Measurements from ENCODE around the gene CD99L2. TPM values are rescaled to one million over a fixed set of nuclear protein-coding genes. Genes with fewer than 3 reads are reported as not detected.
"Not testable (repeated sequence)": the region's sequence is repeated elsewhere in the genome, so short reads cannot be mapped to it uniquely, and the experiment has no call there.

Gene CD99L2
- total RNA-seq, 1 experiment from 2014 or later: 7.2 TPM

- not testable (repeated sequence) for H3K4me1 ChIP-seq; DNase-seq; H3K4me3 ChIP-seq; H3K36me3 ChIP-seq; H3K27ac ChIP-seq; H3K27me3 ChIP-seq; H3K9me3 ChIP-seq (replicated peaks)
These were observed 74.6 kb downstream of the CD99L2 start for GRCh38 chrX:150823826-150824225.

GRCh38 chrX:150821971-150822370, 76.5 kb downstream of the CD99L2 start:
- H3K36me3 ChIP-seq: no peaks in the 10 kb centered on the region
- H3K27me3 ChIP-seq: no peaks in the 10 kb centered on the region
- no peak overlapping the region for H3K4me3 ChIP-seq
- no peak for DNase-seq
- no peaks in the 10 kb centered on the region for H3K9me3 ChIP-seq (replicated peaks)
- no peaks in the 10 kb centered on the region for H3K4me1 ChIP-seq
- no peak overlapping the region for H3K27ac ChIP-seq

GRCh38 chrX:150813922-150814321, 84.5 kb downstream of the CD99L2 start:
- no peaks in the 10 kb centered on the region for H3K4me1 ChIP-seq
- no peak overlapping the region for H3K4me3 ChIP-seq
- no peak overlapping the region for H3K27ac ChIP-seq
- no peaks in the 10 kb centered on the region for H3K27me3 ChIP-seq
- H3K9me3 ChIP-seq (replicated peaks): no peaks in the 10 kb centered on the region
- no peaks in the 10 kb centered on the region for H3K36me3 ChIP-seq
- DNase-seq: no peak

- H3K36me3 ChIP-seq: no peaks in the 10 kb centered on the region
- H3K27me3 ChIP-seq: no peaks in the 10 kb centered on the region
- H3K4me1 ChIP-seq: no peaks in the 10 kb centered on the region
- H3K9me3 ChIP-seq (replicated peaks): no peaks in the 10 kb centered on the region
- no peak for DNase-seq
- H3K27ac ChIP-seq: no peak overlapping the region
- no peak overlapping the region for H3K4me3 ChIP-seq
These were observed 91.6 kb downstream of the CD99L2 start for GRCh38 chrX:150806827-150807226.

GRCh38 chrX:150805736-150806135, 92.7 kb downstream of the CD99L2 start:
- Histone ChIP-seq H3K9me3 (replicated peaks) (no peaks in the 10 kb centered on the region), H3K27ac (no peak overlapping the region), H3K4me3 (no peak overlapping the region), H3K36me3 (no peaks in the 10 kb centered on the region), H3K27me3 (no peaks in the 10 kb centered on the region), H3K4me1 (no peaks in the 10 kb centered on the region)
- no peak for DNase-seq

- no peak for DNase-seq
- H3K36me3 ChIP-seq: no peaks in the 10 kb centered on the region
- no peak overlapping the region for H3K4me3 ChIP-seq
- no peaks in the 10 kb centered on the region for H3K27me3 ChIP-seq
- no peaks in the 10 kb centered on the region for H3K9me3 ChIP-seq (replicated peaks)
- no peaks in the 10 kb centered on the region for H3K4me1 ChIP-seq
- H3K27ac ChIP-seq: no peak overlapping the region
These were observed 105.4 kb downstream of the CD99L2 start for GRCh38 chrX:150792949-150793527.

GRCh38 chrX:150790021-150790420, 108.4 kb downstream of the CD99L2 start:
- H3K4me3 ChIP-seq: no peak overlapping the region
- no peaks in the 10 kb centered on the region for H3K9me3 ChIP-seq (replicated peaks)
- no peaks in the 10 kb centered on the region for H3K36me3 ChIP-seq
- H3K27ac ChIP-seq: no peak overlapping the region
- DNase-seq: no peak
- H3K4me1 ChIP-seq: no peaks in the 10 kb centered on the region
- no peaks in the 10 kb centered on the region for H3K27me3 ChIP-seq

- Histone ChIP-seq H3K36me3 (no peaks in the 10 kb centered on the region), H3K4me3 (no peak overlapping the region), H3K4me1 (no peaks in the 10 kb centered on the region), H3K27me3 (no peaks in the 10 kb centered on the region), H3K27ac (no peak overlapping the region), H3K9me3 (replicated peaks) (no peaks in the 10 kb centered on the region)
- no peak for DNase-seq
These were observed 116.8 kb downstream of the CD99L2 start for GRCh38 chrX:150781677-150782076.

GRCh38 chrX:150779385-150779784, 119.1 kb downstream of the CD99L2 start:
- Histone ChIP-seq H3K27me3 (no peaks in the 10 kb centered on the region), H3K4me3 (no peak overlapping the region)

GRCh38 chrX:150777328-150777992, 121.0 kb downstream of the CD99L2 start:
- Histone ChIP-seq H3K4me1 (no peaks in the 10 kb centered on the region), H3K36me3 (no peaks in the 10 kb centered on the region), H3K4me3 (no peak overlapping the region), H3K27ac (no peak overlapping the region), H3K9me3 (replicated peaks) (no peaks in the 10 kb centered on the region), H3K27me3 (no peaks in the 10 kb centered on the region)
- no peak for DNase-seq

More at GRCh38 chrX:150779385-150779784, 119.1 kb downstream of the CD99L2 start:
- no peaks in the 10 kb centered on the region for H3K4me1 ChIP-seq
- H3K9me3 ChIP-seq (replicated peaks): no peaks in the 10 kb centered on the region
- no peak for DNase-seq
- no peaks in the 10 kb centered on the region for H3K36me3 ChIP-seq
- no peak overlapping the region for H3K27ac ChIP-seq

GRCh38 chrX:150775569-150776350, 122.7 kb downstream of the CD99L2 start:
- DNase-seq: no peak
- Histone ChIP-seq H3K27ac (no peak overlapping the region), H3K9me3 (replicated peaks) (no peaks in the 10 kb centered on the region), H3K27me3 (no peaks in the 10 kb centered on the region), H3K4me3 (no peak overlapping the region), H3K36me3 (no peaks in the 10 kb centered on the region), H3K4me1 (no peaks in the 10 kb centered on the region)

GRCh38 chrX:150774798-150775568, 123.5 kb downstream of the CD99L2 start:
- Histone ChIP-seq H3K4me1 (no peaks in the 10 kb centered on the region), H3K9me3 (replicated peaks) (no peaks in the 10 kb centered on the region), H3K36me3 (no peaks in the 10 kb centered on the region), H3K27ac (no peak overlapping the region), H3K27me3 (no peaks in the 10 kb centered on the region), H3K4me3 (no peak overlapping the region)
- no peak for DNase-seq

- DNase-seq: no peak
- Histone ChIP-seq H3K27ac (no peak overlapping the region), H3K27me3 (no peaks in the 10 kb centered on the region), H3K36me3 (no peaks in the 10 kb centered on the region), H3K4me3 (no peak overlapping the region), H3K9me3 (replicated peaks) (no peaks in the 10 kb centered on the region), H3K4me1 (no peaks in the 10 kb centered on the region)
These were observed 124.8 kb downstream of the CD99L2 start for GRCh38 chrX:150773634-150774033.

- H3K4me3 ChIP-seq: no peak overlapping the region
- DNase-seq: no peak
- H3K36me3 ChIP-seq: no peaks in the 10 kb centered on the region
- no peak overlapping the region for H3K27ac ChIP-seq
- H3K4me1 ChIP-seq: no peaks in the 10 kb centered on the region
- H3K27me3 ChIP-seq: no peaks in the 10 kb centered on the region
- no peaks in the 10 kb centered on the region for H3K9me3 ChIP-seq (replicated peaks)
These were observed 125.4 kb downstream of the CD99L2 start for GRCh38 chrX:150773117-150773516.

Measured in SJCRH30 (cell line).